NB4 (cell line): Measurements from ENCODE around the gene TMEM45A.
"Not testable (repeated sequence)": the region's sequence is repeated elsewhere in the genome, so short reads cannot be mapped to it uniquely, and the experiment has no call there.

Experiments
- CTCF ChIP-seq: IDR thresholded peaks from one replicate; pipeline ENCODE4 v1.5.1; 2012; ENCODE audit warnings: low read depth, low read length
- POLR2A ChIP-seq: IDR thresholded peaks from 2 replicates; pipeline ENCODE4 v1.6.1; 2011; ENCODE audit warnings: mild to moderate bottlenecking; ENCODE audit not compliant: insufficient read length; ENCODE audit errors: extremely low read depth

- TF ChIP-seq CTCF, POLR2A: not testable (repeated sequence)
These were observed 49.0 kb downstream of the TMEM45A start for GRCh38 chr3:100541428-100541827.
